ENCODE measurements around the gene CAMK2B. TPM values are rescaled to one million over a fixed set of nuclear protein-coding genes. Genes with fewer than 3 reads are reported as not detected.

Gene CAMK2B
- total RNA-seq, 2 experiments from 2014 or later = 0.97 to 1.9 TPM

DNA sequence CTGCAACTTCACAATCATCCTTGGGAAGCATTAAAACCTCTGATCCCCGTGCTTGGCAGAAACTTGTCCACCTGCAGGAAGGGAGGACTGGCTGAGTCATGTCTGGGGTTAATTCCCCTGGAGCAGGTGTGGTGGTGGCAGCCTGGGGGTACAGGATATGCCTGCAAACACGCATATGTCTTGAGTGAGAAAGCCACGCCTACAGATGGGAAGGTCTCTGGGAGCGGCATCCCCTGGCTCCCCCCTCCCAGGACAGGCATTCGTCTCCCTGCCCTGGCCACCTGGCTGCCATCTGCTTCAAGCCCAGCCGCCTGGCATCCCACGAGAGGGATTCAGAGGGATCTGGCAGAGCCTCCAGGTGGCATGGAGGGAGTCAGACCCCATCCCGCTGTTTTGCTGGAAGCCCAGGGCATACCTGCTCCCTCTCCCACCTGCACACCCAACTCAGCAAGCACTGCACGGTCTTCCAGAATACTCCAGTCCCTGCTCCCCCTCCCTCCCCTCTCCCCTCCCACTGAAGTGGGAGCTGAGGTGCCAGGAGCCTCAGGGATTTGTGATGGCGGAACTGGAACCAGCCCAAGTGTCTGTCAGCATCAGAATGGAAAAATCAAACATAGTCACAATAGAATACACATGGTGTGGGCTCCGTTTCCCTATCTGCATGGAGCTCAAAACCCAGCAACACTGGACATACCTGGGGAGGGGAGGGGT is 61.0 kb downstream of the CAMK2B start:
- ChIA-PET POLR2A (no interaction called here), CTCF (no interaction called here)
- Mint-ChIP-seq H3K27ac (no peak overlapping the region), H3K4me1 (ENCODE audit: low read depth) (peaks cover 24% of the 10 kb centered on the region), H3K4me3 (no peak overlapping the region), H3K36me3 (ENCODE audit: low read depth) (no peaks in the 10 kb centered on the region), H3K9me3 (no peaks in the 10 kb centered on the region), H3K27me3 (no peaks in the 10 kb centered on the region)
- ATAC-seq (no peak), DNase-seq (peak; percentile 26)
- TF ChIP-seq, protein P1, sequence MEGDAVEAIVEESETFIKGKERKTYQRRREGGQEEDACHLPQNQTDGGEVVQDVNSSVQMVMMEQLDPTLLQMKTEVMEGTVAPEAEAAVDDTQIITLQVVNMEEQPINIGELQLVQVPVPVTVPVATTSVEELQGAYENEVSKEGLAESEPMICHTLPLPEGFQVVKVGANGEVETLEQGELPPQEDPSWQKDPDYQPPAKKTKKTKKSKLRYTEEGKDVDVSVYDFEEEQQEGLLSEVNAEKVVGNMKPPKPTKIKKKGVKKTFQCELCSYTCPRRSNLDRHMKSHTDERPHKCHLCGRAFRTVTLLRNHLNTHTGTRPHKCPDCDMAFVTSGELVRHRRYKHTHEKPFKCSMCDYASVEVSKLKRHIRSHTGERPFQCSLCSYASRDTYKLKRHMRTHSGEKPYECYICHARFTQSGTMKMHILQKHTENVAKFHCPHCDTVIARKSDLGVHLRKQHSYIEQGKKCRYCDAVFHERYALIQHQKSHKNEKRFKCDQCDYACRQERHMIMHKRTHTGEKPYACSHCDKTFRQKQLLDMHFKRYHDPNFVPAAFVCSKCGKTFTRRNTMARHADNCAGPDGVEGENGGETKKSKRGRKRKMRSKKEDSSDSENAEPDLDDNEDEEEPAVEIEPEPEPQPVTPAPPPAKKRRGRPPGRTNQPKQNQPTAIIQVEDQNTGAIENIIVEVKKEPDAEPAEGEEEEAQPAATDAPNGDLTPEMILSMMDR (IDR thresholded peaks at IDR 0.05) = no peak
- intact Hi-C loops (cut with micrococcal nuclease) = no loop called here

GRCh38 chr7:44263326-44264082 is 61.9 kb downstream of the CAMK2B start:
- Mint-ChIP-seq H3K36me3 (ENCODE audit: low read depth) (no peaks in the 10 kb centered on the region), H3K9me3 (no peaks in the 10 kb centered on the region), H3K4me3 (no peak overlapping the region), H3K27ac (no peak overlapping the region), H3K4me1 (ENCODE audit: low read depth) (peaks cover 29% of the 10 kb centered on the region), H3K27me3 (no peaks in the 10 kb centered on the region)
- CTCF ChIA-PET = no interaction called here
- intact Hi-C loops (cut with micrococcal nuclease) = no loop called here
- DNase-seq (no peak), ATAC-seq (no peak)
- POLR2A ChIA-PET = no interaction called here
- TF ChIP-seq, protein P1 (IDR thresholded peaks at IDR 0.05) = no peak

DNA sequence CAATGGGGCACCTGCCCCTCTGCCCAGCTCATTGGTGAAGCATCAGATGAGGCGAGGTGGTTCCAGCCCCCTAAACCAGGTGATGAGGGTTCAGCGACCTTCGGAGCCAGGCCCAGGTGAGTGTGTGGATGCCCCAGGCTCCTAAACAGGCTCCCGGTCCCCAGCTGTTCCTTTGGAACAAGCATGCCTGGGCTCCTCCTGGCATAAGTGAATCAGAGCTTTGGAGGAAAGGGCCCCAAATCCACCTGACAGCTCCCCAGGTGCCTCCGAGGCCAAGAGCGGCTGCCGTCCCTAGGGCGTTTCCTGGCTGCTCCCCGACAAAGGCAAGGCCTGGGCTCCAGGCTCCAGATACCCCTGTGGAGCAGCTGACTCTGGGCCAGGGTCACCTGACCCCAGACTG is 63.4 kb downstream of the CAMK2B start:
- TF ChIP-seq, protein P1 (IDR thresholded peaks at IDR 0.05) = no peak
- Mint-ChIP-seq H3K27me3 (no peaks in the 10 kb centered on the region), H3K4me1 (ENCODE audit: low read depth) (peaks cover 44% of the 10 kb centered on the region), H3K9me3 (no peaks in the 10 kb centered on the region), H3K36me3 (ENCODE audit: low read depth) (no peaks in the 10 kb centered on the region), H3K4me3 (no peak overlapping the region), H3K27ac (no peak overlapping the region)
- POLR2A ChIA-PET = interaction anchor here (1.3 kb wide), 1 partner anchor 229 kb away, joined by 4 read pairs; the partner anchor contains the start of gene NUDCD3
- intact Hi-C loops (cut with micrococcal nuclease) = no loop called here
- no peak for DNase-seq
- CTCF ChIA-PET = interaction anchor here (0.6 to 1.2 kb wide), 2 partner anchors 20 to 1081 kb away, joined by 3 read pairs; no protein-coding TSS in a partner anchor
- no peak for ATAC-seq

- ATAC-seq = no peak
- H3K4me3 Mint-ChIP-seq = no peak overlapping the region
- DNase-seq = peak; percentile 56
- no peaks in the 10 kb centered on the region for H3K27me3 Mint-ChIP-seq
- TF ChIP-seq, protein P1 (IDR thresholded peaks at IDR 0.05) = no peak
- intact Hi-C loops (cut with micrococcal nuclease) = no loop called here
- peaks cover 50% of the 10 kb centered on the region for H3K4me1 Mint-ChIP-seq (ENCODE audit: low read depth)
- H3K36me3 Mint-ChIP-seq (ENCODE audit: low read depth) = no peaks in the 10 kb centered on the region
- CTCF ChIA-PET = interaction anchor here (1.2 to 1.6 kb wide), 2 partner anchors 20 to 47 kb away, joined by 3 read pairs; no protein-coding TSS in a partner anchor
- POLR2A ChIA-PET = interaction anchor here (0.7 kb wide), 1 partner anchor 226 kb away, joined by 3 read pairs; no protein-coding TSS in a partner anchor
- H3K27ac Mint-ChIP-seq = peak overlapping the region; percentile 77
- no peaks in the 10 kb centered on the region for H3K9me3 Mint-ChIP-seq
Observed at GRCh38 chr7:44261240-44261639, 64.2 kb downstream of the CAMK2B start.

All from activated CD8-positive, alpha-beta T cell treated with anti-CD3 and anti-CD28 coated beads for 36 hours (primary cell).